GM21390 (cell line): Measurements from ENCODE around the gene MSMP.

Source experiments
- ATAC-seq: cut with Tn5 transposase; IDR thresholded peaks from one replicate; pipeline ENCODE4 v1.9.1; 2021; ENCODE audit not compliant: unreplicated experiment

MSMP gene

DNA sequence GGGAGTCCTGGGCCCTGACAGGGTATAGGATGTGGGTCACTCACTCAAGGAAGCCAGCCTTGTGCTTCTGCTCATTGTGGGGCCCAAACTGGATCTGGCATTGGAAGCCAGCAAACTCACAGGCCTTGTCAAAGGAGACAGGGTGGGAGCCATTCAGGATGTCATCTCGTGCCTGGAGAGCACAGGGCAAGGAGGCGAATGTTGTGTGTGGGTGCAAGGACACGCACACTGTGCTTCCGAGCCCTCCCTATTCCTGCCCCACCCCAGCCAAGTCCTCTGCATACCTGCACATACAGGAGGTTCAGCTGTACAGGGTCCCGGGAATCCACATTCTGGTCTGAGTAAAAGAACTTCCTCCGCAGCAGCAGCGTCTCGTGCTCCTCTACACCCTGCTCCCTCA lies 30.2 kb downstream of the MSMP start:
- no peak for ATAC-seq

DNA sequence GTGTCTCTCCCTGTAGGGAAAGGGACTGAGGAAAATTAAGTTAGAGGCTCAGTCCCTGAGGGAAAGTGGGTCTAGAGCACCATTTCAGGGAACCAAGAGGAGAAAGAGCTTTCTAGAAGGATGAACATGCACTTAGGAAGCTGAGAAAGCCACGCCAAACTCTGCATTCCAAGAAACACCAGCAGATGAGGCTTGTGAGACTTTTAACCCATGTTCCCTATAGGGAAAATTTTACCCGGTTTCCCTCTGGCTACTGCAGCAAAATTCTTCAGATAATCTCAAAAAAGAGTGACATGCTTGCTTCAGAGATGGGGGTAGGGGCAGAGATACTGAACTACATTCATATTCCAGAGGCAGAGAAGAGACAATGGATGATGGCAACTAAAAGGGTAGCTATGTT lies 30.6 kb downstream of the MSMP start:
- no peak for ATAC-seq

DNA sequence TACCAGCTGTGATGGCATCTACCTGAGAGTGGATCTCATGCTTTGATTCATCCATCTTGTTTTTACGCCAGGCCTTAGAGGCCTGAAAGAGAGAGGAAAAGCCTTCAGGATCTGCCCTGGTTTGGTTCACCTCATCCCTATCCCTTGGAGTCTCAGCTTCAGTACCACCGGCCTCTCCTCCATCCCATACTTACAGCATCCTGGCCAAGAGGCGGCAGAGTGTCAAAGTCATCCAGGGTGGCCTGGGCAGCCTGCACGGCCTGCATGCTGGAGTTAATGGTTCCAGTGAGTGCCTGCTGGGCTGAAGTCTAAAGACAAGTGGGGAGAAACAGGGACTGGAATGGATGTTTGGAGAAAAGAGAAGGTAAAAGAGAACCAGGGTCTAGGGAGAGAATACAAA lies 34.5 kb downstream of the MSMP start:
- ATAC-seq, result no peak

DNA sequence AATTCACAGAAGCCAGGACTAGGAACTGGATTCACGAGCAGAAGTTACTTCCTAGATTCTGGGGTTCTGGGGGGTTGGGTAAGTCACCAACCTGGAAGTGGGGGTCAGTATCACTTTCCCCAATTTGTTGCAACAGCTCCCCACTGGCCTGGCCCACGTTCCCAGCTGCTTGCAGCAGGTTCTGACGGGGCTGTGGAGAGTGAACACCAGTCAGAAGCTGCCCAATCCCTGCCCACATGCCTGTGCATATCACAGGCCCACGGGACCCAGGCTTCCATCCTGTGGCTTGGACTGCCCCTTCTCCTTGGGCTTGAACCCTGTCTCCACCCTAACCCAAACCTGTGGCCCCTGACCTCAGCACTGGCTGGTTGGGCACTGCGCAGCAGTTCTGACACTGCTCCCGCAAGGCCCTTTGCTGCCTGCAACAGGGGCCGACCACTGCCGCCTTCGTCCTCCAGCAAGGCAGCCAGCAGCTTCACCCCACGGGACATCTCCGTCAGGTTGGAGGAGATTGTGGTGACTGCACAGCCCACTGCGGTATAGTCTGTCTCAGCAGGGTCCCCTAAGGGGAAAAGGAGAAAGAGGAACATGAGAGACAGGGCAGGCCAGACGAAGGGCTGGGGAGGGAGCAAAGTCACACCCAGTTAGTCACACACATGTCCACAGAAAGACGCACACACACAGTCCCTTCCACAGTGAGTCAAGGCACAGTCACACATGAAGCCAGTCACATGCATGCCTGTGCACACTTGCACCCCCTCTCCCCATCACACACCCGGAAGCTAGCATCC lies 35.2 kb downstream of the MSMP start:
- ATAC-seq, result no peak

DNA sequence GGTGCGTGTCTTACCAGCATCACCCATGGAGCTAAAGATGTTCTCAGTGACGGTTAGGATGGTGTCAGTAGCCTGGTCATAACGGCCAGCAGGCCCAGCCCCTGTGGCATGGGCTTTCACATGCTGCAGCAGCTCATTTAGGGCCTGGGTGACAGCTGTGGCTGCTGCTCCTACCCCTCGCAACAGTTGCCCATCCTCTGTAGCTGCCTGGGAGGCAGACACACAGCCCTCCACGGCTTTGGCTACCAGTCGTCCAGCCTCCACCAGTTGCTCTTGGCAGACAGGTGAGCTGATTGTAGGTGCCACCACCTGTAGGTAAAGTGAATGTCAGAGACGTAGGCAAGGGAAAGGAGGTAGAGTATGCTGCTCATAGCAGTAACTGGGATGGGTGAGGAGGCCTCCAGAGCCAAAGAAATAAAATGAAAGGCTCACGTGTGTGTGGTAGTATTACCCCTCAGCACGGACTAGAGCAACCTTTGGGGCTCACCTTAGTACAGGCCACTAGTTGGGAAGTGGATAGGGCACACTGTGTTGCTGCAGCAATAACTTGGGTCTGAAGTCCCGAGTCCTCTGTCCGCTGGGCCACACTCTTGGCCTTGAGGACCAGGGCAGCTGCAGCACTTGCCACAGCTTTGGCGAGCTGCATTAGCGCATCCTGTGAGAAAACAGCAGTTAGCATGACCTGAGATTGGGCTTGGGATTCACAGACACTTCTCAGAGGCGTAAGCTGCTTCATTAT lies 36.8 kb downstream of the MSMP start:
- no peak for ATAC-seq

DNA sequence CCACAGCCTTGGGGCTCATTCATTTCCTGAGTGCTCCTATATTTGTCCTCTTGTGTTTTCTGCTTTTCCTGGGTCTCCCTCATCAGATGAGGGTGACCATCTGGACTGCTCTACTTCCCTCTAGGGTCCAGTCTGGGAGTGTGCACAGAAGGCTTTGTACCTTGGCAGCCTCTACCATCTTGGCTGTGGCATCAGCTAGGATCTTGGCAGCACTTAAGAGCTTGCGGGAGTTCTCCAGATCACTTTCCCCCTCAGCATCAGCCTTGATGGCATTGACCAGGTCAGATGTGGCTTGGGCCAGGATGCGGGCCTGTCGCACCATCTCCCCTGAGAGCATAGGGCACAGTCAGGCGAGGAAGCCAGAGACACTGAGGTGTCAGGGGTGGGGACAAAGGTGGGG lies 37.8 kb downstream of the MSMP start:
- ATAC-seq, result no peak

DNA sequence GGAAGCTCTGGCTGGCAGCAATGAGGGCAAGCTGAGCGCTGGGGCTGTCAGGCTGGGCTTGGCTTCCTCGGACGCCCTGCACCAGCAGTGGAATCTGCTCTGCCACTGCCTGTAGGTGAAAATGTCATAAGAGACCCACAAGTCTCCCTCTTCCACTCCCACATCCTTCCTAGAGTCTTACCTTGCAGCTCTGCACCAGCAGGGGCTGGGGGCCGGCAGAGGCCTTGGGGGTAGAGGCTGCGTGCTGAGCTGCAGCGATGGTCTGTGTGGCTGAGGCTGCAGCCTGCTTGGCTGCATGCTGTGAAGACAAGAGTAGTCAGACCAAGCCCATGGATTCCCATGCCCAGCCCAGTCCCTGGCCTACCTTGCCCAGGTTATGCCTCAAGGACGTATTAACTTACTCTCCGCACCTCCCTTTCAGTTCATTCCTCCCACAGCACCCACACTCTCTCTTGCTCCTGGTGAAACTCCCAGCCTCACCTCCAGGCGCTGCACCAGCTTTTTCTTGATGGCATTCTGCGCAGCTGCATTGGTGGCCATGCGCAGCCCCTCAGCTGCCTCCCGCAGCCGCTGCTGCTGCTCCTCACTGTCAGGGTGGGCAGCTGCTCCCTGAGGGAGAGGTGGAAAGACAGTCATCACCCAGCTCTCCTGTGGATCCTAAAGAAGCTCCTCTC lies 39.4 kb downstream of the MSMP start:
- ATAC-seq, result no peak

DNA sequence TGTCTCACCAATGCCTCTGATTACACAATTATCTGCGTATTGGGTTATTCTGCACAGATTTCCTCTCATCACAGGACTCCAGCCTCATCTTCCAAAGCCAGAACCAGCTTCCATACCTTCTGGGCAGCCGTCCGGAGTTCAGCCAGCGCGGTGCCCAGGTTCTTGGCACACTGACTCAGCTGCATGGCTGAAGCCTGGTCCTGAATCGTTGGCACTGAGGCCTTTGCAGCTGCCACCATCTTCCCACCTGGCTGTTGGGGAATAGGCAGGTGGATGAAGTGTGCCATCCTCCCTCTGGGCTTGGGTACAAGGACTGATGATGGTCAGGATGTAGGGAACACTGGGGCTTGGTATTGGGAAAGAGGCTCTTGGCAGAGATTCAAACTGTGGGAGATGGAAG lies 40.0 kb downstream of the MSMP start:
- no peak for ATAC-seq

DNA sequence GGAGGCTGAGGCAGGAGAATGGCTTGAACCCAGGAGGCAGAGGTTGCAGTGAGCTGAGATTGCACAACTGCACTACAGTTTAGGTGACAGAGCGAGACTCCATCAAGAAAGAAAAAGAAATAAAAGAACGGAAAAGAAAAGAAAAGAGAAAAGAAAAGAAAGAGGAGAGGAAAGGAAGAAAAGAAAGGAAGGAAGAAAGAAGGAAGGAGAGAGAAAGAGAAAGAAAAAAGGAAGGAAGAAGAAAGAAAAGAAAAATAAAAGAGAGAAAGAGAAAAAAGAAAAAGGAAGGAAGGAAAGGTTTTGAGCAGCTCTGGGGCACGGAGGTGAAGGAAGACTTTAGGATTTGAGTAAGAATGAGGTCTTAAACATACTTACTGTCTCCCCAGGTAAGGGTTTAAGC lies 40.5 kb downstream of the MSMP start:
- ATAC-seq, result no peak

DNA sequence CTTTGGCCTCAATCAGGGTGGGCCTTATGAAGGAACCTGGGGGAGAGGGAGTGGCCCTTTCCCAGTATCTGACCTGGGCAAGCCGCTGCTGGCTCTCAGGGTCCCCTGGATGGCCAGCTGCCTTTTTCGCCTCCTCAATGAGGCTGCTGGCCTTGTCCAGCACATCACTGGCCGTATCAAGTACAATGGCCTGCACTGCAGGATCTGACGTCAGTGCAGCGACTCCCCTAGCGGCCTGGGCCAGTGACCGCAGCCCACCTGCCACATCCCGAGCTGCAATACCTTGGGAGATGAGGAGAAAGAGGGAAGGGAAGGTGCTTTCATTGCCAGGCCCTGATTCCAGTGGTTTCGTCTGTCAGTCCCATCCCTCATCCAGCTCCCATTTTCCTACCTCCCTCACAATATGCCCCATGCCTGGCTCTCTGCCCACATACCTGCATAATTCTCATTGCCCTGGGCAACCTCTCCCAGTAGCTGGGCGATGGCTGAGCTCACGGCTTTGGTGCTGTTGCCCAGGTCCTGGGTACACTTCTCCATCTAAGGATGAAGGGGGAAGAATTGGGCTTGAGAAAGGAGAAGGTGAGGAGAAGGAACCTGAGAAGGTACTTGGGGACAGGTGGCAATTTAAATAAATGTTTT lies 41.2 kb downstream of the MSMP start:
- no peak for ATAC-seq

DNA sequence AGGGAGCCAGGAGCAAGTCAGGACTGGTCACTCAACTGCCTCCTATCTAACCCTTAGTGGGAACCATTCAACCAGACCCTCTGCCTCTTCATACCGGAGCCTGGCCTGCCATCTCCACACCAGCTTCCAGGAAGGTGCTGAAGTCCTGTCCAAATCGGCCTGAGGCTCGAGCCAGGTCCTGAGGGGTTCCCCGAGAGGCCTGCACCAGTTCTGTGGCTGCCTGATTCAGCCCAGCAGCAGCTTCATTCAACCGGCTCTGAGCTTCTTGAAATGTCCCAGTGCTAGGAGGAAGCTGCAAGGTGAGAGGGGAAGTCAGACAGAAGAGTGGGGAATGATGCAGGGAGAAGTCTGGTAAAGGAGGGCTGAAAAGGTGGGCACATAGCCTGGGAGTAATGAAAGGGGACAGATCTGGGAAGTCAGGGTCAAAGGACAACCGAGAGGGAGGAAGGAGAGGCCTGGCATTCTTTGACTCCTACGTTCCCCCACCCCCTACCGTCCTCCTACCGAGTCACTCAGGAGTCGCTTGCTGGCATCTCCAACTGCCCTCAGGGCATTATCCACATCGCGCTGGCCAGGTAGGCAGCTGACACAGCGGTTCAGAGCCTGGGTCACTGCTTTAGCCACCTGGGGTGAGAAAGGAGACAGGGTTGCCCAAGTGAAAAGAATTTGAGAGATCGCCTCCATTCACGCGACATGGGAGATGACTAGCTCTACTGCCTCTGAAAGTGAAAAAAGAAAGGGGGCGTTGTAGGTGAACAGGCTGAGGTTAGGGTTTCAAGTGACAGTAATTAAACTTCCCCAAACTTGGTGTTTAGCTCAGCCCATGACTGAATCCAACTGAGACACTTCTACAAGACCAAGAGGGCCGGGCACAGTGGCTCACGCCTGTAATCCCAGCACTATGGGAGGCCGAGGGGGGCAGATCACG lies 42.3 kb downstream of the MSMP start:
- no peak for ATAC-seq

DNA sequence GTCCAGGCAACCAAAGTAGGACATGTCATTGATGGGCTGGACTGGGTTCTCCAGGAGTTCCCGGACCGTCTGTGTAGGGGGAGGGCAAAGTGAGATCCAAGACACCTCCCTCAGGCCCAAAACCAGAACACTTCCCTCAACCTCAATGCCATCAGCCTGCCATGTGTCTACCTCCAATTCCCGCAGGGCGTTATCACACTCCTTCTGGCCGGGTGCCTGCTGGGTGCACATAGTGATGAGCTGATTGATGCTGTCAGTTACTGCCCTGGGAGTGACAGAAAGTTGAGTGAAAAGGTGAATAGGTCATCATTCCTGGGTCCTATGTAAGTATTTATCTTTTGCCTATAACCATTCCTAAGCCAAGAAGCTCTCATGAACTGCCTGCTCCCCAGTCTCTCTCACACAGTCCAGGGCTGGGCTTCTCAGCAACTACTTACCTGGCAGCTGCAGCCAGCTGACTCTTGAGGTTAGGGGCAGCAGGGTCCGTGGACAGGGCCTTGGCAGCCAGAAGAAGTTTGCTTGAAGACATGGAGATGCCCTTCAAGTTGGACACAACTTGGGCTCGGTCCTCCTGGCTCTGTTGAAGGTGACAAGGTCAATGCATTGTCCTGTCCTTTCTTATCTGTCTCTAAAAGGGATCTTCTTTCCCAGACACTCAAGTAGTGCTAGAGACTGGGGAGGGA lies 43.1 kb downstream of the MSMP start:
- no peak for ATAC-seq

DNA sequence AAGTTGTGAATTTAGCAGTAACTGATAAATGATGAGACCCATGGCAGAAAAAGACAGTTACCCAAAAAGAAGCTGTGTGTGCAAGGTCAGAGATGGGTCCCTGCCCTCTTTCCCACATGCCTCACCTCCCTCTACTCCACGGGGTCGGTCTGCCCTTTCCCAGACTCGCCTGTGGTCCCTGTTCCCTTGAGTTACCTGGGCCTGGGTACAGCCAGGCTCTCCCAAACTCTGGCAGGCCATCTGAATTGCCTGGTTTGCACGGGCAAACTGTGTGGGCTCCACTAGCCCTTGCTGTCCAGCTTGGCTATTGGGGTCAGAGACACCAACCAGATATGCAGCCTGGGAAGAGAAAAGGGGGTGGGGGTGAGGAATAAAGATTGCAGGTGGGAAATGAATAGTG lies 45.9 kb downstream of the MSMP start:
- ATAC-seq, result no peak

DNA sequence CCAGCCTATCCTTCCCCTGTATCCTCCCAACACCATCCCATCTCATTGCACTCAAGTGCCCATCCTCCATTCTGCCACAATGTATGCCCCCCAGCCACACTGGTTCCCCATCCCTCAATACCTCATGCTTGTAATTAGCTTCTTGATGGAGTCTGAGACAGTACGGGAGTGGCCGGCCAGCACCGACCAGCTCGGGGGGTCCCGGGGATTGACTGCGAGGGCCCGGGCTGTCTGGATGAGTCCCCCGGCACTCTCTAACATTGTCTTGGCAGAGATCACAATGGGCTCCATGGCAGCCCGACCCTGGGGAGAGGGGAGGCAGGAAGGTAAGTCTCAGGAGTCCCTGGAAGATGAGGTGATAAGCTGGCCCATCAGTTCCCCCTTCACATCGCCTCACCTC lies 47.1 kb downstream of the MSMP start:
- no peak for ATAC-seq

DNA sequence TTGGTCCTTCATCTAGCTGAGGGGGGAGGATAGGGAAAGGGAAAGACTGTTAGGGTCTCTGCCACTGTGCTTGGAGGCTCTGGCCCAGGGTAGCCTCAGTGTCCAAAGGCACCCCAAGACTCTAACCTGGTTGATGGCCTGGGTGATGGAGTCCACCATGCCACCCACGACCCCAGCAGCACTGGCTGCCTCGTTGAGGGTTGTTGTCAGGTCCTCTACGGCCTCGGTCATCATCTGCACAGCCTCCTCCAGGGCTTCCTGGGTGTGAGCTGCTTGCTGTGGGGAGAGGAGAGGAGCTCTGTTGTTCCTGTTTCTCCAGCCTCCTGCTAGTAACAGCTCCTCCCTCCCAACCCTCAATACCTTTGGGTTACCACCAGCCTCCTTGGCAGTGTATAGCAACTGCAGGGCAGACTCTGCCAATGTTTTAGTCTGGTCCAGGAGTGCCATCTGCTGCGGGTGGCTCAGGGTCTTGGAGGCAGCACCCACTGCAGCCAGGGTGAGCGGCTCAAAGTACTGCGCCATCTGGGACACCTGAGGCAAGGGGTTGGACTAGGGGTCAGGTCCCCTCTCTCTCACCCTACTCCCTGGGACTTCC lies 48.1 kb downstream of the MSMP start:
- no peak for ATAC-seq

DNA sequence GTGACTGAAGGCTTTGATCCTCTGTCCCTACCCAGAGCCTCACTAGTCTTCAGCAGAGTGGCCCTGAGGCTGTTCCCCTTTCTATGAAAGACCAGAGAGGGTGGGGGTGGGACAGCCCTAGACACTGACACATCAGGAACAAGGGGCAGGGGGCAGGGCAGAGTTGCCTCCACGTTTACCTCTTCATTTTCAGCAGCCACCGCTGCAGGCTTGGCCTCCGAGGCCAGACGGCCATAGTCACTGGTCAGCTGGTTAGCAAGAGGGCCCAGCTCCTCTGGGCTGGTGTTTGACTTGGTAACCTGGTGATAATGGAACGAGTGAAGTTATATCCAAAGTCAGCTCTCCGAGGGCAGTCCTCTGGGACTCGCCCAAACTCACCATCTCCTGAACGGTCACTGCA lies 48.7 kb downstream of the MSMP start:
- ATAC-seq, result no peak

DNA sequence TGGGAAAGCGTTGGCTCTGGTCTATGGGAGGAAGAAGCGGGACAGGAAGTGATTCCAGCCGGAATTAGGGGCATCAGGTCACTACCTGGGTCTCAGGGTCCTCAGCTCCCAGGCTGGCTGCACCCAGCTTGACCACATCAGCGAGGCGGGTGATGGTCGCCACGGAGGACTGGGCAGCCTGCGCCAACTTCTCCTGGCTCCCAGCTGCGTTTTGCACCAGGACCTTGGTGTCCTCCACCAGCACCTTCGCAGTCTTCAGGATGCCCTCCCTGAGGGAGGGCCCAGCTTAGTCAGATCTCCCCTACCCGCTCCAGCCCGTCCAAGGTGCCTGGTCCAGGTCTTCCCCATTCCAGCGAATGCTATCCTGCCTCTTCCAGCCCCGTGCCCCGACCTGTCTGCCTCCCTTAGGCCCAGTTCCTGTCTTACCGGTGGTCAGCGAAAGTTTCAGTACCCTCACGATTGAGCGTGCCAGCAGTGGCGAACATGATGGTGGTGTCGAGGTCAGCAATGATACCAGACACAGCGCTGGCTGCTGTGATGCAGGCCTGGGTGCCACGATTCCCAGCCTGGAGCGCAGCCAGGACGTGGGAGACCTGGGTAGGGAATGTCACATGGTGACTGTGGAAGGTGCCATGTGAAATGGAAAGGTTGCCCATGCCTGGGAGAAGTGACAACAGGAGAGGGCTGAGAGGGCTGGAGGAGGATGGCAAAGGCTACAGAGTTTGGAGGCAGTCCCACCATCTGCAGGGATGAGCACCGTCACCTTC lies 50.0 kb downstream of the MSMP start:
- no peak for ATAC-seq
